Thoracic aorta (tissue), 2 donors: ENCODE data around the gene COLEC11. TPM values are rescaled to one million over a fixed set of nuclear protein-coding genes. Genes with fewer than 3 reads are reported as not detected.
"Not testable (repeated sequence)": the region's sequence is repeated elsewhere in the genome, so short reads cannot be mapped to it uniquely, and the experiment has no call there.

Source experiments
- ATAC-seq: fragments of 150-250 bp; one replicate; pipeline ENCODE4 v1.8.0; 2017; ENCODE audit warnings: low read depth; ENCODE audit not compliant: insufficient number of reproducible peaks, low FRiP score
- DNase-seq: peaks from one replicate; pipeline ENCODE4 v3.0.0-alpha.2; 2020; ENCODE audit warnings: low spot score
- H3K27ac ChIP-seq, 2 donors: fragments of 200-600 bp; sonication (generic); 1 replicate in 1 of 2; 2 replicates in 1 of 2; pipeline ENCODE4 v1.5.1; 2016; ENCODE audit warnings: mild to moderate bottlenecking in 2 of 2, moderate library complexity in 2 of 2
- H3K27me3 ChIP-seq: fragments of 200-600 bp; sonication (generic); replicated peaks from 2 replicates; pipeline ENCODE4 v1.6.0; 2016; ENCODE audit warnings: mild to moderate bottlenecking; ENCODE audit not compliant: insufficient read depth
- H3K36me3 ChIP-seq: fragments of 200-600 bp; sonication (generic); one replicate; pipeline ENCODE4 v1.5.1; 2016
- H3K4me1 ChIP-seq, 2 donors: fragments of 200-600 bp; sonication (generic); 1 replicate in 1 of 2; 2 replicates in 1 of 2; pipeline versions ENCODE4 v1.5.1 to v1.6.0; 2016; ENCODE audit warnings: low read depth in 2 of 2, mild to moderate bottlenecking in 1 of 2; ENCODE audit not compliant: control insufficient read depth in 1 of 2
- H3K4me3 ChIP-seq: fragments of 200-600 bp; sonication (generic); 2 replicates; pipeline ENCODE4 v1.5.1; 2016; ENCODE audit warnings: mild to moderate bottlenecking
- H3K9me3 ChIP-seq: fragments of 200-600 bp; sonication (generic); 2 replicates; pipeline ENCODE4 v1.5.1; 2016
- CTCF ChIP-seq: fragments of 200-600 bp; sonication (generic); IDR thresholded peaks from one replicate; pipeline ENCODE4 v1.5.1; 2019; ENCODE audit warnings: antibody characterized with exemption
- total RNA-seq, 2 donors: library from RNA; depleted of rRNA; stranded (reverse); fragments of >200 nt; gene quantifications; one replicate each; pipeline versions ENCODE4 v1.1.0 to v1.2.3, GENCODE V29; 2016

COLEC11 gene
- total RNA-seq, 2 donors from 2014 or later, result 9.4 to 22.5 TPM

GRCh38 chr2:3558205-3559014 lies 36.5 kb upstream of the COLEC11 start, which contains the start of gene RNASEH1:
TSS of gene RNASEH1 (minus strand) at chr2:3558333. CDS start at chr2:3558260, 73 bp downstream.
- Histone ChIP-seq H3K27ac (peak within 1 kb of the TSS; percentile 91 to 93), H3K36me3 (peaks cover 18% of the 10 kb centered on the region), H3K4me3 (peak within 1 kb of the TSS; percentile 99), H3K9me3 (no peaks in the 10 kb centered on the region), H3K27me3 (no peaks in the 10 kb centered on the region), H3K4me1 (peaks cover 7 to 16% of the 10 kb centered on the region in 2 donors)
- ATAC-seq (peak; percentile 100), DNase-seq (peak; percentile 93)
- no peak for TF ChIP-seq CTCF

DNA sequence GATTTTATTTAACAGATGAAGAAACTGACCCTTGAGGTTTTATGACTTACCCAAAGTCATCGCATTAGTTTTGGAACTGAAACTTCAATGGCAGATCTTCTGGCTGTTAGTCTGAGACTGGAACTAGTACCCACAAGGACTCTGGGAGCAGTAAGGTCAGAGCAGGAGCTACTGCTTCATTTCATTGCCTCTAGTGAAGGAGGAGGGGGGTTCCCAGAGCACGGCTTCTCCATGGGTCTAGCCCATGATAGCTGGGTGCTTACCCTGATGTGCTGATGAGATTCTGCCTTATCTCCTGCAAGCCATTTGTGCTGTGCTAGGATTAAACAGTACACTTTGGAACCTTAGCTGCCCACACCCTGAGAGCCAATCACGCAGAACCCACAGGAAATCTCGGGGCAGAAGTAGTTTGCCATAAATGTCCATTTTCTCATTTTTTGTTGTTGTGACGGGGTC lies 31.4 kb upstream of the COLEC11 start:
- H3K36me3 ChIP-seq, result no peaks in the 10 kb centered on the region
- H3K9me3 ChIP-seq, result no peaks in the 10 kb centered on the region
- TF ChIP-seq CTCF, result no peak
- no peak for DNase-seq
- H3K4me3 ChIP-seq, result no peak overlapping the region
- ATAC-seq, result no peak
- peaks cover 0 to 9% of the 10 kb centered on the region in 2 donors for H3K4me1 ChIP-seq
- no peaks in the 10 kb centered on the region for H3K27me3 ChIP-seq
- no peak overlapping the region for H3K27ac ChIP-seq

- H3K4me1 ChIP-seq, result no peaks in the 10 kb centered on the region
- H3K4me3 ChIP-seq, result no peak overlapping the region
- no peak overlapping the region for H3K27ac ChIP-seq
- ATAC-seq (no peak), DNase-seq (no peak)
- H3K27me3 ChIP-seq, result no peaks in the 10 kb centered on the region
- TF ChIP-seq CTCF, result no peak
- no peaks in the 10 kb centered on the region for H3K36me3 ChIP-seq
- no peaks in the 10 kb centered on the region for H3K9me3 ChIP-seq
Observed at GRCh38 chr2:3565117-3565516, 29.8 kb upstream of the COLEC11 start.

DNA sequence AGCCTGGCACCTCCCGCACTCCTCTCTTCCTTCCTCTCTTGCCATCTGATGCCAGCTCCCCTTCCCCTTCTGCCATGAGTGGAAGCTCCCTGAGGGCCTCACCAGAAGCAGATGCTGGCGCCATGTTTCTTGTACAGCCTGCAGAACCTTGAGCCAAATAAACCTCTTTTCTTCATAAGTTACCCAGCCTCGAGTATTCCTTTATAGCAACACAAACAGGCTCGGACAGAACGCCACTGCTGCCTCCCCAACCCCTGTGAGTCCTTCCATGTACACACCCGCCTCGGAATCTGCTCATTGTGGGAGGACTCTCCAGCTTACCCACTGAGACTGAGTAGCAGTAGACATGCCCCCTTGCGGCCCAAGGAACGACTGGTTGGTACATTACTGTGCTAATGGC lies 28.1 kb upstream of the COLEC11 start:
- ATAC-seq (no peak), DNase-seq (no peak)

GRCh38 chr2:3569656-3570055 lies 25.3 kb upstream of the COLEC11 start:
- not testable (repeated sequence) for H3K36me3 ChIP-seq, H3K27ac ChIP-seq, H3K9me3 ChIP-seq, H3K27me3 ChIP-seq, H3K4me3 ChIP-seq, DNase-seq, ATAC-seq, H3K4me1 ChIP-seq

More for the DNA sequence above, 28.1 kb upstream of the COLEC11 start:
- H3K4me3 ChIP-seq, result no peak overlapping the region
- no peaks in the 10 kb centered on the region for H3K4me1 ChIP-seq
- no peak overlapping the region for H3K27ac ChIP-seq
- TF ChIP-seq CTCF, result no peak
- no peaks in the 10 kb centered on the region for H3K27me3 ChIP-seq
- H3K9me3 ChIP-seq, result no peaks in the 10 kb centered on the region
- no peaks in the 10 kb centered on the region for H3K36me3 ChIP-seq
